ENCODE measurements around the gene EPHB1. TPM values are rescaled to one million over a fixed set of nuclear protein-coding genes. Genes with fewer than 3 reads are reported as not detected.

EPHB1 gene
- total RNA-seq, 4 donors from 2014 or later: 0.82 to 2.2 (median 1.2) TPM

DNA sequence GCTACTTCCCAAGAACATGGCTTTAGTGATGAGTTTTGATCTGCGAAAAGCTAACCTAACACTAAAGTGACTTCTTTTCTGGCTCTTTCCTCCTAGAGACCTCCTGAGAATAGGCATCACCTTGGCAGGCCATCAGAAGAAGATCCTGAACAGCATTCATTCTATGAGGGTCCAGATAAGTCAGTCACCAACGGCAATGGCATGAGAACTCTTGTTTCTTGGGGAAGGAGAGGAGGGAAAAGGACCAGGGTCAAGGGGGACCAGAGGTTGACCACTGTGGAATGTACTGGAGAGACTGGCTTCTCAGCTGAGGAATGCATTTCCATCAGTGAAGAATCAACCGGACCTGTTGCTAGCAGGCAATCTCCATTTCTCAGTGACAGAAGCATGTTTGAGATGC is 463.9 kb downstream of the EPHB1 start:
- DNase-seq: no peak
- in situ Hi-C loops (cut with MboI; ENCODE audit: low pct_ligation_motif_present in 1 of 4, low pct_unique_long_range_greater_than_20kb in 1 of 4, low sequenced_read_pairs in 3 of 4) (no loop called here), intact Hi-C loops (cut with DNase I; ENCODE audit: low total_unique reads) (no loop called here)
- Histone ChIP-seq H3K36me3 (no peaks in the 10 kb centered on the region), H3K9me3 (no peaks in the 10 kb centered on the region), H3K4me3 (no peak overlapping the region), H3K4me1 (no peaks in the 10 kb centered on the region), H3K27ac (no peak overlapping the region), H3K27me3 (no peaks in the 10 kb centered on the region)
- 86 to 94% methylated on average over 3 of the region's 3 CpGs for WGBS, 2 donors (ENCODE audit: low coverage in 1 of 2)
- TF ChIP-seq POLR2A (IDR thresholded peaks at IDR 0.05) (no peak), POLR2AphosphoS5 (IDR thresholded peaks at IDR 0.05) (no peak), EP300 (IDR thresholded peaks at IDR 0.05; ENCODE audit: low read depth) (no peak)
- TF ChIP-seq, protein P1, sequence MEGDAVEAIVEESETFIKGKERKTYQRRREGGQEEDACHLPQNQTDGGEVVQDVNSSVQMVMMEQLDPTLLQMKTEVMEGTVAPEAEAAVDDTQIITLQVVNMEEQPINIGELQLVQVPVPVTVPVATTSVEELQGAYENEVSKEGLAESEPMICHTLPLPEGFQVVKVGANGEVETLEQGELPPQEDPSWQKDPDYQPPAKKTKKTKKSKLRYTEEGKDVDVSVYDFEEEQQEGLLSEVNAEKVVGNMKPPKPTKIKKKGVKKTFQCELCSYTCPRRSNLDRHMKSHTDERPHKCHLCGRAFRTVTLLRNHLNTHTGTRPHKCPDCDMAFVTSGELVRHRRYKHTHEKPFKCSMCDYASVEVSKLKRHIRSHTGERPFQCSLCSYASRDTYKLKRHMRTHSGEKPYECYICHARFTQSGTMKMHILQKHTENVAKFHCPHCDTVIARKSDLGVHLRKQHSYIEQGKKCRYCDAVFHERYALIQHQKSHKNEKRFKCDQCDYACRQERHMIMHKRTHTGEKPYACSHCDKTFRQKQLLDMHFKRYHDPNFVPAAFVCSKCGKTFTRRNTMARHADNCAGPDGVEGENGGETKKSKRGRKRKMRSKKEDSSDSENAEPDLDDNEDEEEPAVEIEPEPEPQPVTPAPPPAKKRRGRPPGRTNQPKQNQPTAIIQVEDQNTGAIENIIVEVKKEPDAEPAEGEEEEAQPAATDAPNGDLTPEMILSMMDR (IDR thresholded peaks at IDR 0.05): no peak

GRCh38 chr3:135260025-135260424 is 465.0 kb downstream of the EPHB1 start:
- DNase-seq: no peak
- WGBS, 2 donors (ENCODE audit: low coverage in 1 of 2): 82 to 87% methylated on average over 2 of the region's 2 CpGs
- TF ChIP-seq, protein P1 (IDR thresholded peaks at IDR 0.05): no peak
- TF ChIP-seq POLR2AphosphoS5 (IDR thresholded peaks at IDR 0.05) (no peak), POLR2A (IDR thresholded peaks at IDR 0.05) (no peak), EP300 (IDR thresholded peaks at IDR 0.05; ENCODE audit: low read depth) (no peak)
- H3K4me3 ChIP-seq: no peak overlapping the region
- H3K4me1 ChIP-seq: no peaks in the 10 kb centered on the region
- intact Hi-C loops (cut with DNase I; ENCODE audit: low total_unique reads) (no loop called here), in situ Hi-C loops (cut with MboI; ENCODE audit: low pct_ligation_motif_present in 1 of 4, low pct_unique_long_range_greater_than_20kb in 1 of 4, low sequenced_read_pairs in 3 of 4) (no loop called here)
- no peaks in the 10 kb centered on the region for H3K36me3 ChIP-seq
- no peak overlapping the region for H3K27ac ChIP-seq
- H3K27me3 ChIP-seq: no peaks in the 10 kb centered on the region
- H3K9me3 ChIP-seq: no peaks in the 10 kb centered on the region

DNA sequence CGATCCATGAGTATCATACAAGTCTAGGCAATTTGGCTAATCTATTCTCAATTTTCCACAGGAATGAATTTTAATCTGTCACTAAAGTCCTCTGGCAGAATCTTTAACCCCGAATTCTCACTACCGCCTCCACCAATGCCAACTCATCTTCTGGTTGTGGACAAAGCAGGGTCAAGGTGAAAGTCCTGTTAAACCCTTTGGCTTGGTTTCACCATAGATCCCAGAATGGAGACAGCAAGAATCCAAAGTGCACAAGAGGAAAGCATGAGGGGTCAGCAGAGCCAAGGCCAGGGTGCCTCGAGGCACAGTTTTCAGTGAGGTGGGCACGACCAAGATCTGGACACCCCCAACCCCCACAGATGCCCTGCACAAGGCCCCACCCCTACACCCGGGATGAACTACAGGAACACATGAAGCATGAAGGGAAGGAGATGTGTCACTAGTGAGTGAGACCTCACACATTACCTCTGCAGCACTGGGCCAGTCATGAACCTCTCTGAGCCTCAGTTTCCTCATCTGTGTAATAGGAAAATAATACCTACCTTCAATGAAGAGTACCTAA is 466.2 kb downstream of the EPHB1 start:
- Histone ChIP-seq H3K27me3 (no peaks in the 10 kb centered on the region), H3K9me3 (no peaks in the 10 kb centered on the region), H3K4me3 (no peak overlapping the region), H3K27ac (no peak overlapping the region), H3K4me1 (no peaks in the 10 kb centered on the region), H3K36me3 (no peaks in the 10 kb centered on the region)
- TF ChIP-seq POLR2AphosphoS5 (IDR thresholded peaks at IDR 0.05) (no peak), EP300 (IDR thresholded peaks at IDR 0.05; ENCODE audit: low read depth) (no peak), POLR2A (IDR thresholded peaks at IDR 0.05) (no peak)
- TF ChIP-seq, protein P1 (IDR thresholded peaks at IDR 0.05): no peak
- WGBS, 2 donors (ENCODE audit: low coverage in 1 of 2): 75 to 83% methylated on average over 2 to 6 of the region's 6 CpGs
- intact Hi-C loops (cut with DNase I; ENCODE audit: low total_unique reads): no loop called here
- no peak for DNase-seq
- in situ Hi-C loops (cut with MboI; ENCODE audit: low pct_ligation_motif_present in 1 of 4, low pct_unique_long_range_greater_than_20kb in 1 of 4, low sequenced_read_pairs in 3 of 4): no loop called here

- in situ Hi-C loops (cut with MboI; ENCODE audit: low pct_ligation_motif_present in 1 of 4, low pct_unique_long_range_greater_than_20kb in 1 of 4, low sequenced_read_pairs in 3 of 4) (no loop called here), intact Hi-C loops (cut with DNase I; ENCODE audit: low total_unique reads) (no loop called here)
- WGBS, 2 donors (ENCODE audit: low coverage in 1 of 2): 78% methylated on average over 1 of the region's 1 CpG; no CpG with 5 or more reads in 1 of the 2 donors
- H3K27ac ChIP-seq: no peak overlapping the region
- H3K9me3 ChIP-seq: no peaks in the 10 kb centered on the region
- DNase-seq: no peak
- no peak overlapping the region for H3K4me3 ChIP-seq
- H3K4me1 ChIP-seq: no peaks in the 10 kb centered on the region
- no peaks in the 10 kb centered on the region for H3K27me3 ChIP-seq
- H3K36me3 ChIP-seq: no peaks in the 10 kb centered on the region
- TF ChIP-seq, protein P1 (IDR thresholded peaks at IDR 0.05): no peak
- TF ChIP-seq EP300 (IDR thresholded peaks at IDR 0.05; ENCODE audit: low read depth) (no peak), POLR2A (IDR thresholded peaks at IDR 0.05) (no peak), POLR2AphosphoS5 (IDR thresholded peaks at IDR 0.05) (no peak)
Observed at GRCh38 chr3:135261916-135262315, 466.9 kb downstream of the EPHB1 start.

All from transverse colon (tissue), 4 donors.